ENCODE measurements around the gene METTL5.
A peak's percentile ranks its signal among the peaks of the same experiment; 100 is the strongest.
"Not testable (repeated sequence)": the region's sequence is repeated elsewhere in the genome, so short reads cannot be mapped to it uniquely, and the experiment has no call there.

METTL5 gene

GRCh38 chr2:169824373-169825333 is at the start of gene METTL5:
TSS of gene METTL5 (minus strand) at chr2:169824905. CDS start at chr2:169824597, 308 bp downstream.
- peak; percentile 77 to 78 for DNase-seq (ENCODE audit: low read depth in 2 of 2)

- no peak for DNase-seq (ENCODE audit: low read depth in 2 of 2)
Observed at GRCh38 chr2:169871994-169872393, 47.3 kb upstream of the METTL5 start.

- DNase-seq (ENCODE audit: low read depth in 2 of 2), result not testable (repeated sequence)
Observed at GRCh38 chr2:169871369-169871768, 46.7 kb upstream of the METTL5 start.

- DNase-seq (ENCODE audit: low read depth in 2 of 2), result no peak
Observed at GRCh38 chr2:169868951-169869350, 44.2 kb upstream of the METTL5 start.

GRCh38 chr2:169867579-169867978 is 42.9 kb upstream of the METTL5 start:
- DNase-seq (ENCODE audit: low read depth in 2 of 2), result no peak

GRCh38 chr2:169866230-169866629 is 41.5 kb upstream of the METTL5 start:
- not testable (repeated sequence) for DNase-seq (ENCODE audit: low read depth in 2 of 2)

- DNase-seq (ENCODE audit: low read depth in 2 of 2), result no peak
Observed at GRCh38 chr2:169865492-169865891, 40.8 kb upstream of the METTL5 start.

GRCh38 chr2:169862816-169863215 is 38.1 kb upstream of the METTL5 start:
- no peak for DNase-seq (ENCODE audit: low read depth in 2 of 2)

GRCh38 chr2:169860149-169860548 is 35.4 kb upstream of the METTL5 start:
- DNase-seq (ENCODE audit: low read depth in 2 of 2), result no peak

GRCh38 chr2:169859423-169859822 is 34.7 kb upstream of the METTL5 start:
- DNase-seq (ENCODE audit: low read depth in 2 of 2), result no peak

GRCh38 chr2:169855281-169856258 is 30.9 kb upstream of the METTL5 start:
- not testable (repeated sequence) for DNase-seq (ENCODE audit: low read depth in 2 of 2)

GRCh38 chr2:169853041-169853668 is 28.4 kb upstream of the METTL5 start:
- no peak for DNase-seq (ENCODE audit: low read depth in 2 of 2)

- DNase-seq (ENCODE audit: low read depth in 2 of 2), result no peak
Observed at GRCh38 chr2:169849710-169850109, 25.0 kb upstream of the METTL5 start.

GRCh38 chr2:169848959-169849693 is 24.4 kb upstream of the METTL5 start:
- not testable (repeated sequence) for DNase-seq (ENCODE audit: low read depth in 2 of 2)

- no peak for DNase-seq (ENCODE audit: low read depth in 2 of 2)
Observed at GRCh38 chr2:169845016-169845415, 20.3 kb upstream of the METTL5 start.

GRCh38 chr2:169841625-169842024 is 16.9 kb upstream of the METTL5 start:
- DNase-seq (ENCODE audit: low read depth in 2 of 2), result not testable (repeated sequence)

GRCh38 chr2:169840747-169841142 is 16.0 kb upstream of the METTL5 start:
- no peak for DNase-seq (ENCODE audit: low read depth in 2 of 2)

- no peak for DNase-seq (ENCODE audit: low read depth in 2 of 2)
Observed at GRCh38 chr2:169839954-169840746, 15.4 kb upstream of the METTL5 start.

GRCh38 chr2:169838743-169839489 is 14.2 kb upstream of the METTL5 start:
- no peak for DNase-seq (ENCODE audit: low read depth in 2 of 2)

All from stimulated activated CD8-positive, alpha-beta memory T cell treated with anti-CD3 and anti-CD28 coated beads, Interleukin-15, amount 100 ng/mL, for 48 hours (primary cell).